Measurements from ENCODE around the gene KLHL10. TPM values are rescaled to one million over a fixed set of nuclear protein-coding genes. Genes with fewer than 3 reads are reported as not detected.

KLHL10 gene
- total RNA-seq, 4 donors from 2014 or later = 0.57 TPM; not detected in 3

GRCh38 chr17:41892021-41892376 is 54.4 kb downstream of the KLHL10 start:
- peaks cover 0 to 10% (median 3%) of the 10 kb centered on the region in 3 donors for H3K4me1 ChIP-seq
- H3K27me3 ChIP-seq = no peaks in the 10 kb centered on the region
- H3K27ac ChIP-seq = no peak overlapping the region
- H3K9me3 ChIP-seq = no peaks in the 10 kb centered on the region
- intact Hi-C loops (cut with DNase I) = no loop called here
- H3K36me3 ChIP-seq = peaks cover 23 to 100% (median 50%) of the 10 kb centered on the region in 3 donors
- no peak overlapping the region for H3K4me3 ChIP-seq
- DNase-seq = no peak
- no peak for TF ChIP-seq POLR2A (IDR thresholded peaks at IDR 0.05)
- TF ChIP-seq, protein P1, sequence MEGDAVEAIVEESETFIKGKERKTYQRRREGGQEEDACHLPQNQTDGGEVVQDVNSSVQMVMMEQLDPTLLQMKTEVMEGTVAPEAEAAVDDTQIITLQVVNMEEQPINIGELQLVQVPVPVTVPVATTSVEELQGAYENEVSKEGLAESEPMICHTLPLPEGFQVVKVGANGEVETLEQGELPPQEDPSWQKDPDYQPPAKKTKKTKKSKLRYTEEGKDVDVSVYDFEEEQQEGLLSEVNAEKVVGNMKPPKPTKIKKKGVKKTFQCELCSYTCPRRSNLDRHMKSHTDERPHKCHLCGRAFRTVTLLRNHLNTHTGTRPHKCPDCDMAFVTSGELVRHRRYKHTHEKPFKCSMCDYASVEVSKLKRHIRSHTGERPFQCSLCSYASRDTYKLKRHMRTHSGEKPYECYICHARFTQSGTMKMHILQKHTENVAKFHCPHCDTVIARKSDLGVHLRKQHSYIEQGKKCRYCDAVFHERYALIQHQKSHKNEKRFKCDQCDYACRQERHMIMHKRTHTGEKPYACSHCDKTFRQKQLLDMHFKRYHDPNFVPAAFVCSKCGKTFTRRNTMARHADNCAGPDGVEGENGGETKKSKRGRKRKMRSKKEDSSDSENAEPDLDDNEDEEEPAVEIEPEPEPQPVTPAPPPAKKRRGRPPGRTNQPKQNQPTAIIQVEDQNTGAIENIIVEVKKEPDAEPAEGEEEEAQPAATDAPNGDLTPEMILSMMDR (IDR thresholded peaks at IDR 0.05) = no peak
- 97 to 100% methylated on average over 3 of the region's 4 CpGs for WGBS, 2 donors

GRCh38 chr17:41893384-41893783 is 55.8 kb downstream of the KLHL10 start:
- H3K4me1 ChIP-seq = peaks cover 0 to 10% (median 3%) of the 10 kb centered on the region in 3 donors
- no peaks in the 10 kb centered on the region for H3K27me3 ChIP-seq
- intact Hi-C loops (cut with DNase I) = no loop called here
- 88 to 90% methylated on average over 3 of the region's 3 CpGs for WGBS, 2 donors
- TF ChIP-seq POLR2A (IDR thresholded peaks at IDR 0.05) = no peak
- TF ChIP-seq, protein P1 (IDR thresholded peaks at IDR 0.05) = no peak
- H3K4me3 ChIP-seq = no peak overlapping the region
- peaks cover 22 to 100% (median 55%) of the 10 kb centered on the region in 3 donors for H3K36me3 ChIP-seq
- H3K9me3 ChIP-seq = no peaks in the 10 kb centered on the region
- no peak overlapping the region for H3K27ac ChIP-seq
- DNase-seq = no peak

DNA sequence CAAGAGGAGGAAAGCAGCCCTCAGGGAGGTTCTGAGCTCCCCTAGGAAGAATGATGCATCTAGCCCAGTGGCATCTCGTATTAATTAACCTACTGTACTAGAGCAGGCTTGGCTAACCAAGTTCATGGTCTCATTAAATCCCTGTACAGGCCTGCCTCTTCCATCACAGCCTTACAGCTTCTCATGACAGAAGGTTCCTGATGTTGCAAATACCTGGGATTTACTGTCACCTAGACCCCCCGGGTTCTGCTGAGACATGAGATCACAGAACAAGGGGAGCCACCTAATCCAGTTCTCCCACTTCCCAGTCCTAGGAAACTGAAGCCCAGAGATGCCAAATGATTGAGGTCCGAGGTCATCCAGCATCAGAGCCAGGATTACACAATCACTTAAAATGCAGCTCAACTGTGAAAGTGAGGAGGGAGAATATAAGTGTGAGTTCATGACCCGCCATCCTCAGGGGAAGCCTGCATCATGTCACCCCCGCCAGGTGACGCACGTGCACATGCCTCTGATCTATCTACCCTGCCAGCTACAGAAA is 57.2 kb downstream of the KLHL10 start:
- peaks cover 0 to 10% (median 3%) of the 10 kb centered on the region in 3 donors for H3K4me1 ChIP-seq
- WGBS, 2 donors = 59 to 62% methylated on average over 7 of the region's 7 CpGs
- peaks cover 27 to 100% (median 51%) of the 10 kb centered on the region in 3 donors for H3K36me3 ChIP-seq
- intact Hi-C loops (cut with DNase I) = no loop called here
- no peaks in the 10 kb centered on the region for H3K27me3 ChIP-seq
- peak overlapping the region in 2 of 4 donors; percentile 74 to 83 for H3K27ac ChIP-seq
- DNase-seq = no peak
- TF ChIP-seq POLR2A (IDR thresholded peaks at IDR 0.05) = no peak
- TF ChIP-seq, protein P1 (IDR thresholded peaks at IDR 0.05) = no peak
- H3K9me3 ChIP-seq = no peaks in the 10 kb centered on the region
- no peak overlapping the region for H3K4me3 ChIP-seq

GRCh38 chr17:41895617-41896016 is 58.0 kb downstream of the KLHL10 start:
- intact Hi-C loops (cut with DNase I) = no loop called here
- H3K36me3 ChIP-seq = peaks cover 27 to 100% (median 51%) of the 10 kb centered on the region in 3 donors
- H3K9me3 ChIP-seq = no peaks in the 10 kb centered on the region
- H3K27ac ChIP-seq = peak overlapping the region in 3 of 4 donors; percentile 28 to 83 (median 74)
- WGBS, 2 donors = 76% methylated on average over 5 of the region's 5 CpGs; no CpG with 5 or more reads in 1 of the 2 donors
- TF ChIP-seq, protein P1 (IDR thresholded peaks at IDR 0.05) = no peak
- TF ChIP-seq POLR2A (IDR thresholded peaks at IDR 0.05) = no peak
- H3K4me3 ChIP-seq = no peak overlapping the region
- DNase-seq = no peak
- no peaks in the 10 kb centered on the region for H3K27me3 ChIP-seq
- peaks cover 0 to 10% (median 3%) of the 10 kb centered on the region in 3 donors for H3K4me1 ChIP-seq

GRCh38 chr17:41896726-41897125 is 59.1 kb downstream of the KLHL10 start:
- TF ChIP-seq, protein P1 (IDR thresholded peaks at IDR 0.05) = no peak
- TF ChIP-seq POLR2A (IDR thresholded peaks at IDR 0.05) = no peak
- H3K27ac ChIP-seq = no peak overlapping the region
- no peak for DNase-seq
- 84 to 89% methylated on average over 5 to 6 of the region's 6 CpGs for WGBS, 2 donors
- no peak overlapping the region for H3K4me3 ChIP-seq
- no peaks in the 10 kb centered on the region for H3K9me3 ChIP-seq
- peaks cover 0 to 10% (median 3%) of the 10 kb centered on the region in 3 donors for H3K4me1 ChIP-seq
- intact Hi-C loops (cut with DNase I) = no loop called here
- H3K27me3 ChIP-seq = no peaks in the 10 kb centered on the region
- H3K36me3 ChIP-seq = peaks cover 27 to 100% (median 58%) of the 10 kb centered on the region in 3 donors

Small RNA genes lying within 50 kb of the gene (small RNA-seq; reads per million reads assigned to genes)
- gene AC125257.2 = 0 reads per million in 4 donors

Other genes with a start within 250 kb of the KLHL10 start
- gene KRT16, start 225.1 kb upstream of the KLHL10 start, total RNA-seq = 1,000 to 10,000 TPM in 2 of 4 donors, 100 to 1,000 TPM in 2; 156 to 6,712 (median 1,275) TPM
- gene KRT17, start 213.2 kb upstream of the KLHL10 start, total RNA-seq = 1,000 to 10,000 TPM in 1 of 4 donors, 10 to 100 TPM in 3; 45.8 to 2,552 (median 75.7) TPM
- gene EIF1, start 148.9 kb upstream of the KLHL10 start, total RNA-seq = 100 to 1,000 TPM in 3 of 4 donors, 10 to 100 TPM in 1; 96.5 to 311 (median 223) TPM
- gene GAST, start 125.5 kb upstream of the KLHL10 start, total RNA-seq = not detected
- under 1 TPM; 0.34 to 0.94 (median 0.53) TPM for gene HAP1, start 103.2 kb upstream of the KLHL10 start, total RNA-seq
- gene JUP, start 51.1 kb upstream of the KLHL10 start, total RNA-seq = 1,000 to 10,000 TPM in 2 of 4 donors, 100 to 1,000 TPM in 2; 709 to 2,355 (median 1,148) TPM
- 1 to 10 TPM; 2.4 to 7.1 (median 3.7) TPM for gene P3H4, start 25.9 kb upstream of the KLHL10 start, total RNA-seq
- 10 to 100 TPM in 2 of 4 donors, 1 to 10 TPM in 1, under 1 TPM in 1; 0.19 to 21.4 (median 8.4) TPM for gene FKBP10, start 24.8 kb upstream of the KLHL10 start, total RNA-seq
- 10 to 100 TPM; 23.8 to 45.4 (median 30.5) TPM for gene NT5C3B, start 1.6 kb upstream of the KLHL10 start, total RNA-seq
- gene KLHL11, start 27.6 kb downstream of the KLHL10 start, total RNA-seq = 10 to 100 TPM; 11.8 to 20.4 (median 13.1) TPM
- gene ACLY, start 81.1 kb downstream of the KLHL10 start, total RNA-seq = 100 to 1,000 TPM in 1 of 4 donors, 10 to 100 TPM in 3; 51.5 to 121 (median 62.7) TPM
- gene ODAD4, start 92.8 kb downstream of the KLHL10 start, total RNA-seq = under 1 TPM in 1 of 4 donors, not detected in 3; 0.38 TPM
- gene CNP, start 129.0 kb downstream of the KLHL10 start, total RNA-seq = 10 to 100 TPM; 45.3 to 66.0 (median 53.0) TPM
- gene DNAJC7, start 179.6 kb downstream of the KLHL10 start, total RNA-seq = 10 to 100 TPM; 42.6 to 82.0 (median 67.2) TPM
- gene NKIRAS2, start 182.3 kb downstream of the KLHL10 start, total RNA-seq = 10 to 100 TPM; 34.0 to 48.6 (median 35.7) TPM
- under 1 TPM in 3 of 4 donors, not detected in 1; 0.35 to 0.57 (median 0.48) TPM for gene C17orf113, start 212.8 kb downstream of the KLHL10 start, total RNA-seq

Measured in esophagus squamous epithelium (tissue), 5 donors.